Measurements from ENCODE around the gene SDS.
"Not testable (repeated sequence)": the region's sequence is repeated elsewhere in the genome, so short reads cannot be mapped to it uniquely, and the experiment has no call there.

The SDS gene

DNA sequence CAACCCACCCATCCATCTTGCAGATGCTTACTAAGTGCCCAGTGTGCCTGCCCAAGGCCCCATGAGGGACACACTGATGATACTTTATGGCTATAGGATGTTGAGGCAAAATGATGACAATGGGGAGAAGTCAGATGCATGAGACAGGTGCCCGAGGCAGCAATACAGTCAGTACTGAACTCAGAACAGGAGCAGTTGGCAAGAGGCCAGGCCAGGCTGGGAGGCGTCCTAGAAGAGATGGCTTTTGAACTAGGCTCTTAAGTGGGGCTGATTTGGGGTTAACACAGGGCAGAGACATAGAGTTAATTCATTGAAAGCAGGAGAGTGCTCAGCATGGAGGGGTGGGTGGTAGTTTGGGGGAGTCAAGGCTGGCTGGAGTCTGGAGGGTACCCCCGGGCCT lies 29.7 kb downstream of the SDS start:
- DNase-seq: no peak

DNA sequence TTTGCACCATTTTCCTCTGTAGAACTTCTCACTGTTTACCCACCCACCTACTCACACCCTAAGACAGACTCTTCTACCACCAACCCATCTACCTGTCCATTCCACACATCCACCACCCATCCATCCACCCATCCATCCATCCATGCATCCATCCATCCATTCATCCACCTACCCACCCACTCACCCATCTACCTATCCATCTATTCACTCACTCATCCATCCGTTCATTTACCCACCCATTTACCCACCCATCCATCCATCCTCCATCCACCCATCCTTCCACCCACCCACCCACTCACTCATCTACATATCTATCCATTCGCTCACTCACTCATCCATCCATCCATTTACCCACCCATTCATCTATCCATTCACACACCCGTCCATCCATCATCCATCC lies 30.2 kb downstream of the SDS start:
- no peak for DNase-seq

DNA sequence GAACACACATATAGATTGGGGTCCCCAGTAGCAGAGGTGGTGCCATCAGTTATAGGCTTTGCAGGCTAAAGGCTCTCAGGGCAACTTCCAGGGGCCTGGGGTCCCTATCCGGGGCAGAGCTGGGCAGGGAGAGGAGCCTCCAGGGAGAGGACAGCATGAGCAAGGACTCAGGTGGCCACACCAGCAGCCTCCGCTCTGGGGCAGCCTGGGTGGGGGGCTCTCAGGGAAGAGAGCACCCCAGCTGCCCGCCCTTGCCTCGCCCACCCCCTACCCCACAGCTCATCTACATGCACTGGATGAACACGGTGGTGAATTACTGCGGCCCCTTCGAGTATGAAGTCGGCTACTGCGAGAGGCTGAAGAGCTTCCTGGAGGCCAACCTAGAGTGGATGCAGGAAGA lies 31.3 kb downstream of the SDS start:
- no peak for DNase-seq

DNA sequence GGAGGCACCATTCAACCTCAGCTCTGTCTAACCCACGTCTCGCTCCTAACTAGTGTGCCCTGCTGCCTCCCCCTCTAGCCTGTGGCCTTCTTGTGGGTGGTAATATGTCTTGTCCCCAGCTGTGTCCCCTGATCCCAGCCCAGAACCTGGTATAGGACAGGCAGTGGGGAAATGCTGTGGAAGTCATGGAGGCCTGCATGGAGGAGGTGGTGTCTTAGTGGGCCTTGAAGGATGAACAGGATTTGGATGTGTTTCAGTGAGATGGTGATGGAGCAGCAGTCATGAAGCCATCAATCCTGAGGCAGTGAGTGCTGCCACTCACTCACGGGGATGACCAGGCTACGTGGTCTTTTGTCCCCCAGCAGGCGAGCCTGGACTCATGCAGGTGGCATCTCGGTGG lies 31.9 kb downstream of the SDS start:
- no peak for DNase-seq

DNA sequence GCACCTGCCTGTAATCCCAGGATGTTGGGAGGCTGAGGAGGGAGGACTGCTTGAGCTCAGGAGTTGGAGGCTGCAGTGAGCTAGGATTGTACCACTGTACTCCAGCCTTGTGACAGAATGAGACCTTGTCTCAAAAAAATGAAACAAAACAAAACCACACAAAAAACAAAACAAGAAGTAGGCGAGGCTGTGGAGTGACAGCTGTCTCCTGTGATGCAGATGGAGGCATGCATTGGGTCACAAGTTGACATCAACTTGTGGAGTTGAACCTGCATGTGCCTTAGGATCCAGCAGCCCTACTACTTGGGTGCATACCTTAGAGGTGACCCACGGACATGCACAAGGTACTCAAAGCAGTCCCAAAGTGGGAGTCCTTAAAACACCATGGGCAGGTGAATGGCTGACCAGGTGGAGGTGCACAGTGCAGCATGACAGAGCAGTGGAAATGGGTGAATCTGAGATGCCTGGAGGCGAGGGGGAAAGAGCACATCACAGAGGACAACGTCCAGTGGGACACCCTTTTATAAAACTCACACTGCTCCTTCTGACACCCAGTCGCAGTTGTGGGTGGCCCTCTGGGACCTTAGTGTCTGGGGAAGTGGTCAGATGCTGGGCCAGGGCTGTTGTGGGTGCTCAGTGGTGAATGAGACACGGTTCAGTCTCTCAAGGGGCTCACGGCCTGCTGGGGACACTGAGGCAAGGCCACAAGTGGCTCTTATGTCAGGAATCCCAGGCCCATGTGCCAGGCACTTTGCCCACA lies 32.6 kb downstream of the SDS start:
- no peak for DNase-seq

DNA sequence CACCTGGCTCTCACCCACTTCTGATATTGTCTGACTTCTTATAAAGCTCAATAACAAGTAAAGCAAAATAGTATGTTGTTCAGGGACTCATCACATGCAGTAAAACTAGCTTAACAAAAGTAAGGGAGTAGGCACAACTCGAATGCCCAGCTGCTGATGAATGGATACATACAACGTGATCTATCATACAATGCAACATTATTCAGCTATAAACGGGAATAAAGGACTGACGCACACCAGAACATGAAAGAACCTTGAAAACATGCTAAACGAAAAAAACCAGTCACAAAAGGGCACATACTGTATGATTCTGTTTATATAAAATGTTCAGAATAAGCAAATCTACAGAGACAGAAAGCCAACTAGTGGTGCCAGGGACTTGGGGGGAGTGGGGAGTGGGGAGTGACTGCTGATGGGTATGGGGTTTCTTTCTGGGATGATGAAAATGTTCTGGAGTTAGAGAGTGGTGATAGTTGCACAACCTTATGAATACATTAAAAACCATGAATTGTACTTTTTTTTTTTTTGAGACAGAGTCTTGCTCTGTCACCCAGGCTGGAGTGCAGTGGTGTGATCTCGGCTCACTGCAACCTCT lies 34.2 kb downstream of the SDS start:
- no peak for DNase-seq

DNA sequence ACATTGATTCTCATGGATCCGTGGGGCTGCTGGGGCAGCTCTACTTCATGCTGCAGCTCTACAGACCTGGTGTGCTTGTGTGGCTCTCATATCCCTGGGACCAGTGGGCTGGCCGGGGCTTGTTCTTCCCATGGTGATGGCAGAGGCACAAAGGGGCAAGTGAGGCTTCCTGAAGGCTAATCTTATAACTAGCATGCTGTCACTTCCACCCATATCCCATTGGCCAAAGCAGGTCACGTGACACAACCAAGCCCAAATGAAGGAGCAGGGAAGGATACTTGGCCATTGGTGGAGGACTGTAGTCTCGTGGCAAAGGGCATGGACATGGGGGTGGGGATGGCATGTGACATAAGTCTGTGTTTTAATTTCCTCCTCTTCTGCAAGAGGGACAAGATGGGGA lies 35.4 kb downstream of the SDS start:
- no peak for DNase-seq

DNA sequence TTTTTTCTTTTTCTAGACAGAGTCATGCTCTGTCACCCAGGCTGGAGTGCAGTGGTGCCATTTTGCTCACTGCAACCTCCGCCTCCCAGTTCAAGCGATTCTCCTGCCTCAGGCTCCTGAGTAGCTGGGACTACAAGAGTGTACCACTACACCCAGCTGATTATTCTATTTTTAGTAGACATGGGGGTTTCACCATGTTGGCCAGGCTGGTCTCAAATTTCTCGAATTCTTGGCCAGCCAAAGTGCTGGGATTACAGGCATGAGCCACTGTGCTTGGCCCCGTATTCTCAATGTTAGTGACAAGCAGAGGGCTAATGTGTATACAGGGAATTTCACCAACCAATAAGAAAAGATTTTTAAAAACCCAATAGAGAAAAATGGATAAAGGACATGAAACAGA lies 36.9 kb downstream of the SDS start:
- DNase-seq: no peak

DNA sequence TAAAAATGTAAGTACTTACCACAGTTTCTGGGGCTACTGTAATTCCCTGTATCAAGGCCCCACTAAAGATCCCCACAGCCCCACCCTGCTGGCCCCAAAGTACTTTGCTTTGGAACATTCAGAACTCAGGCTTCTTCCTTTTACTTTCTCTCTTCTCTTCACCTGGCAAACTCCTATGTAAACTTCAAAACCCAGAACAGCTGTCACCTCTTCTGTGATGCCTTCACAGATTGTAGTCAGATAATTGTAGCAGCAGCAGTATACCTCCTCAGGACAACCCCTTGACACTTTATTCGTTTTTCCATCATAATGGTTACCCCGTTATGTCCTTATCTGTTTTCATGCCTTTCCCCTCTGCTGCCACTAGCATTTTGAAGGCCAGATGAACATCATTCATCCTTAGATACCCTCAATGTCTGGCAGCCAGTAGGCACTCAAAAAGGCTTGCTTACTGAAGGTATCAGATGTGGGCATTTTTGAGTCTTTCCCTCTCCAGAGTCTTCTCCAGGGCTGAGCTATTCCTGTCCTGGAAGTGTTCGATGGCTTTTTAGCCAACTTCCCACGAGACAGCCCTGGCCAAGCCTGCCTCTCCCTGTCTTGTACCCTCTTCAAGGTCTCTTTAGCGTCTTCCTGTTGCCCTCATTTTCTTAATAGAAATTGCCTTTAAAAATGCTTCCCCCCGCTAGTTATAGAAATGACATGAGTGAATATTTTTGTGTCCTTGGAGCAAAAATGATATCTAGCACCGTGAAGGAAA lies 37.9 kb downstream of the SDS start:
- no peak for DNase-seq

DNA sequence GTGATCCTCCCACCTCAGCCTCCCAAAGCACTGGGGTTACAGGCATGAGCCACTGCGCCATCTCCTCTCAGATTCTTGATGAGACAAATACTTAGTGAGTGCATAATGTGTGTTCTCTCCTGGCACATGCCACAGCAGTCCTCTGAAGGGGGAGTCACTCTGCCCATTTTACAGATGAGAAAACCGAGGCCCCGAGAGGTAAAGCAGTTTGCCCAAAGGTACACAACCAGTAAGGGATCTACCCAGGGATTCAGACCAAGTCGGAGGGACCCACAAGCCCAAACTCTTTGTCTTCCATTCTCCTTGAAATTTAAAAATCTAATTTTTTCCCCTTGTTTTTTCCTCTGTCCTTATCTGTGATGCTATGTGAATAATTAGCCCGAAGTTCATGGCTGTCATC lies 39.0 kb downstream of the SDS start:
- DNase-seq: no peak

DNA sequence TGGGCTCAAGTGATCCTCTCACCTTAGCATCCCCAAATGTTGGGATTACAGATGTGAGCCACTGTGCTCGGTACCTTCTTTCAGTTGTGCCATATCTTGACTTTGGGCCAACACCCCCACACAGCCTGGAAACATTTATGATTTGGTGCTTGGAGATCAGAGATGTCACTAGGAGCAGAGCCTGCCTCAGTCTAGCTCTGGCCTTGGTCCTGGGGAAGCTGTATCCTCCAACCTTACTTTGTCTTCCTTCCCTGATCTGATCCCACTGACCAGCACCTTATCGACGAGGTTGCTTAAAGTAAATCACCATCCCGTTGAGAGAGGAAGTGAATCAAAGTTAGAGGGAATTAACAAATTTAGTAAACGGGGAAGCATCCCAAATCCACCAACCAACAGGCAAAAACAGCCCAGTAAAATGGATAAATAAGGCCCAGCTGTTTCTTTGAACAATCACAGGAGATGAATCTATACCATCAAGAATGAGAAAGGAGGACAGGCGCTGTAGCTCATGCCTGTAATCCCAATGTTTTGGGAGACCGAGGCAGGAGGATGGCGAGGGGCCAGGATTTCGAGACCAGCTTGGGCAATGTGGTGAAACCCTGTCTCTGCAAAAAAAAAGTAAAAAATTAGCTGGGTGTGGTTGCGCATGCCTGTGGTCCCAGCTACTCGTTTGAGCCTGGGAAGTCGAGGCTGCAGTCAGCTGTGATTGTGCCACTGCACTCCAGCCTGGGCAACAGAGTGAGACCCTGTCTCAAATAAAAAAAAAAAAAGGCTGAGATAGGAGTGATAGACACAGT lies 41.9 kb downstream of the SDS start:
- DNase-seq: no peak

DNA sequence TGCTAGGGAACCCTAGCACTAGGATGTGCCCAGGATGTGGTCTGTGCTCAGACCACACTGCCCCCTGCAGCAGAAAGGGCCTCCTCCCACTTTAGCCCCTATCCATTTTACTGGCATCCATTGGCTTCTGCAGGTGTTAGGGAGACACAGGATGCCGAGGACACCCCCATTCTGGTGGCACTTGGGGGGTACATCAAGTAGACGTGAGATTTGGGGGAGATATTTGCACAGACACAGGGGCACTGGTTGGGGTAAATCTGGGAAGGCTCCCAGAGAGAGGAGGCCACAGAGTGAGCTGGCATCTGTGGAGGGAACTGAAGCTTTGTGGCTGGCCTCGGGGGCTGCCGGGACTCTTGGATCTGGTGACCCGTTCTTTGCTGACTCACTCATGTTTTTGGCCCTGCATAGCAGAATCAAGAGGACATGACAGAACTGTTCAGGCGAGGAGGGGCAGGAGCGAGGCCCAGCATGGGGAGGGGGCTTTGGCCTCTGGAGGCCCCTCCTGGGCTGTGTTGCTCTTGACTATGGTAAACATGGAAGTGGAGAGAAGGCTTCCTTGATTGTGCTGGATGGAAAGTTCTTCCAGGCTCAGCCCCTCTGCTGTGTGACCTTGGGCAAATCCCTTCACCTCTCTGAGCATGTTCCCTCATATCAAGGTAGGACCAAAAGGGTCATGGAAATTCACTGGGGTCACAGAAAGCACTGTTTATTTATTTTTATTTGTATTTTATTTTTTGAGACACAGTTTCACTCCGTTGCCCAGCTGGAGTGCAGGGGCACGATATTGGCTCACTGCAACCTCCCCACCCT lies 43.5 kb downstream of the SDS start:
- DNase-seq: no peak

DNA sequence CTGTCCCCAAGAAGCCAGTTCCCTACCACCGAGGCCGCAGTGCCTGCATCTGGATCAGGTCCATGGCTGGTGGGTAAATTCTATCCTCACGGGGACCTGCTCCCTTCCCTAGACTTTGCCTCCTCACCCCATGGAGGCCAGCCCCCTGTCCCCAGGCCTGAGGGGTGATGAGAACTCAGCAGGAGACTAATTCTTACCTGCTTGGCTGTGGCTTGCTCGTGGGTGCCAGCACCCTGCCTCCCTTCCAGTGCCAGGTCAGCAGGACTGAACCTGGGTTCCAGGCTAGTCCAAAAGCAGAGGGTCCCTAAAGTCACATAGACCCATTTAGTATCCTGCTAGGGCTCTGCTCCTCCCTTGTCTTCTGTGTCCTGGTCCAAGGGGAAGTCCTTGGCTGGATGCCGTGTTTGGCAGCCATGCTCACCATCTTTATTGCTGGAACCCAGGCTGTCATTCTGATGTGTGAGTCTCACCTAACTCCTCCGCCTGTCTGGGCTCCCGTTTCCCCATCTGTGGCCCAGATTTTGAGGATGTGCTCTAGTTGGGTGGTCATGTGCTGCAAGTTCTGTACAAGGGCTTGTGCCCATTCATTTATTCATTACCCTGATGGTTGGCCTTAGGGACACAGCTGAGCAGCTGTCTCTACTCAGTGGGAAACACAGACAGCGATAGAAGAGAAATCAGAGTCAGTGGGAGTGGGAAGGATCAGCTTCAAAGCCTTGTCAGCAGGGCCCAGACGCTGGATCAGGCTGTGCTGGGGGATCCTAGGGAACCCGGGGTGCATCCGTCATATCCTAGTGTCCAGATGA lies 44.4 kb downstream of the SDS start:
- no peak for DNase-seq

DNA sequence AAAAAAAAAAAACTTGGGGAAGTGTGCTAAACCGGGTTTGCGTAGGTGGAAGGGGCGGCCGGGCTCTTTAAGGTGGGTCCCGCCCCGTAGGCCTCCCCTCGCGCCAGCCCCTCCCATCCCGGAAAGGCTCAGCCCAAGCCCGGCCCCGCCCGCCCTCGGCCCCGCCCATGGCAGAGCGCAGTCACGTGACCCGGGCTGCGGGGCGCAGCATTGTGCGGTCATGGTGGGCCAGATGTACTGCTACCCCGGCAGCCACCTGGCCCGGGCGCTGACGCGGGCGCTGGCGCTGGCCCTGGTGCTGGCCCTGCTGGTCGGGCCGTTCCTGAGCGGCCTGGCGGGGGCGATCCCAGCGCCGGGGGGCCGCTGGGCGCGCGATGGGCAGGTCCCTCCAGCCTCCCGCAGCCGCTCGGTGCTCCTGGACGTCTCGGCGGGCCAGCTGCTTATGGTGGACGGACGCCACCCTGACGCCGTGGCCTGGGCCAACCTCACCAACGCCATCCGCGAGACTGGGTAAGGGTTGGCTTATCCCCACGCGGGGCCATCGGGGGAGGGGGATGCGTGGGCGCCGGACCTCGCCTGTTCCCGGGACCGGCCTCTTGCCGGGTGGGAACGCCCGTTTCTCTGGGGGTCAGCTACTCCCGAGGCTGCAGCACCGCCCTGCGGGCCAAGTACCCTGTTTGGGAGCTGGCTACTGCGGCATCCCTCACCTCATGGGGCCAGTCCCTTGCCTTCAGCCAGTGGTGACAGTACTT lies 45.1 kb downstream of the SDS start, which contains the start of gene PLBD2:
Gene PLBD2, plus strand, starts transcription at position 207 of the 752 bp plus-strand sequence. Its CDS starts 14 bp downstream, at position 221.
- peak; percentile 96 for DNase-seq

DNA sequence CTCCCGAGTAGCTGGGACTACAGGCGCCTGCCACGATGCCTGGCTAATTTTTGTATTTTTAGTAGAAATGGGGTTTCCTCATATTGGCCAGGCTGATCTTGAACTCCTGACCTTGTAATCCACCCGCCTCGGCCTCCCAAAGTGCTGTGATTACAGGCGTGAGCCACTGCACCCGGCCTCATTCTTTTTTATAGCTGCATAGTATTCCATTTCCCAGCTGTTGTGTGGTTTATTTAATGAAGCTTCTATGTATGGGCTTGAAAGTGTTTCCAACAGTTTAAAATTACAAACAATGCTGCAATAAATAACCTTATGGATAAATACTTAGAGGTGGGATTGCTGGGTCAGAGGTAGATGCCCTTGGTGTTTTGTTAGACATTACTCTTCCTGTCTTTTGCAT lies 49.5 kb downstream of the SDS start:
- not testable (repeated sequence) for DNase-seq

DNA sequence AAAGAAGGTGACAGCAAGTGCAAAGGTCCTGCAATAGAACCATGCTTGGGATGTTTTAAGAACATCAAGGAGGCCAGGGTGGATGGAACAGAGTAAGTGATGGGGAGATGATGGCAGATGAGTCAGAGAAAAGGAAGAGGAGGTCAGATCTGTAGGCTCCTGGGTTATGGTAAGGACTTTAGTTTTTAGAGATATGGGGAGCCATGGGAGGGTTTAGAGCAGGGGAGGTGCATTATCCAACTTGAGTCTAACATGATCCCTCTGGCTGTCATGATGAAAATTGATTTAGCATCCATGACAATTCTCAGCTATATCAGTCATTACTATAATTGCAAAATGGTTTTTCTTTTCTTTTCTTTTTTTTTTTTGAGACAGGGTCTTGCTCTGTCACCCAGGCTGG lies 52.6 kb downstream of the SDS start:
- DNase-seq: no peak

DNA sequence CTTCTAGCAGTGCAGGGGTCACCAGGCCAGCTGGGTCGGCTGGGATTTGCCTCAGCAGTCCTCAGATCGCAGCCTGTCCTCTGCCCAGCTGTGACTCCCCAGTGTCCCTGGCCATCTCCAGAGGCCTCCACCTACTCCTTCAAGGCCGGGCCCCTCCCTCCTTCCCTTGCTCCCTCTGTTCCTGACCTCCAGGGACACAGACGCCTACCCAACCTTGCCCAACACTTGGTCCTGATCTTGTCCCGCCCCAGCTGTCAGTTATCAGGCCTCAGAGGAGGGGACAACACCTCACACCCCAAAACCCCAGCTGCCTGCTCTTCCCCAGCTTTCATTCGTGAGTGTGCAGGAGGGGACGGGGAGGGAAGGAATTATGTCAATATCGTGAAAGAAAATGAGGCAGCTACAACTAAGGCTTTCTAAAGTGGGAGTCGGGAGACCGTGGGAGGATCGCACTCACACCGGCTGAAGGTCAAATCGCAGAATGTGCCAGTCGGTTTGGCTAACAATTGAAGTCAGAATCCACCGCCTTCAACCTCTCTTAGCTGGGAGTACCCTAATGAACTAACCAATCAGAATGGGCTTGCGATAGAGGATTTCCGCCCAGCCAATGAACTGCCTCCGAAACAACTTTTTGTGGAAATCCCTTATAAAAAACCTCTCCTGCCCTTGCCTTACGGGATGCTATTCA lies 54.7 kb downstream of the SDS start:
- no peak for DNase-seq

DNA sequence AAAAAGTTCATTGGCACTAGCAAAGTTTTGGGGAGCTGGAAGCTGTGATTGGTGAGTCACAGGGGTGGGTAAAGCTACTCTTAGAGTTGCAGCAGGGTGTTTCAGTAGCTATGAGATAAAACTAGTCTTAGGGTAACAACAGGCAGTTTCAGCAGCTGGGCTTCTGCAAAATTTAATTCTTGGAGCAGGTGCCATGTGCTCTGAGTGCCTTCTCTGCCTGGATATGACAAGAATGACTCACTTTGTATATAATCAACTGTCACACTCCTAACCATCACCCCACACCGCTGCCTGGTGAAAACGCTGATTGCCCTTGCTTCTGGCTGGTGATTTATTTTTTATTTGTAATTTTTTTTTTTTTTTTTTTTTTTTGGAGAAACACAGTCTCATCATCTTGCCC lies 55.8 kb downstream of the SDS start:
- DNase-seq: no peak

DNA sequence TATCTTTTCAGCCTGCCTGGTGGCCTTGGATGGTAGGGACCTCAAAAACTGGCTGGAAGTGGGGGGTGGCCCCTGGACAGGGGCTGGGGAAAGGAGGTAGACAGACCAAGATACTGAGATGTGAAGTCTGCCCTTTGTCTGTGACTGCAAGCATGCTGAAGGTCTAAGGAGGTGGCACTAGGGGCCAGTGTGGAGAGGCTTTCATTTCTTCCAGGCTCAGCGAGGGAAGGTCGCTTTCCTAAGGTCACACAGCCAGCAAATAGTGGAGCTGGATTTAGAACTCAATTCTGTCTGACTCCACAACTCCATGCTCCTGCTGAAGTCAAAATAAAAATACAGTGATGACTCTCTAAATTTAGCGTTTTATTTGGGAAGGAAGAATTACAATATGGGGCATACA lies 56.6 kb downstream of the SDS start:
- no peak for DNase-seq

DNA sequence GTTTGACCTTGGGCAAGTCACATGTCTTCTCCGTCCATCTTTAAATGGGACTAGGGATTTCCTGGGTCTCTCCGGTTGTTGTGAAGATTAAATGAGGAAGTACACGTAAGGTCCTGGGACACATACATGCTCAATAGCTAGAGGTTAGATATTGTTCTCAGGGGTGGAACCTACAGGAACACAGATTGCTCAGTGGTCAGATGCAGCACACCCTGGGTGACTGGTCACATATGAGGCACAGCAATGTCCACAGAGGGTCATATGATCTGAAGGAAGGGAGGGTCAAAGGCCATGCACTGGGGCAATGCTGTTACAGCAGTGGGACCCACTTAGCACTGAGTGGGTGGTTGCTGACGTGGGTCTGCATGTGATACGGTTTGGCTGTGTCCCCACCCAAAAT lies 57.3 kb downstream of the SDS start:
- no peak for DNase-seq
